Measurements from ENCODE around the gene IDH3B.
A peak's percentile ranks its signal among the peaks of the same experiment; 100 is the strongest.

The IDH3B gene

GRCh38 chr20:2672446-2672845, 8.4 kb upstream of the IDH3B start:
- no peak for TF ChIP-seq CTCF (IDR thresholded peaks at IDR 0.05; ENCODE audit: insufficient read depth, low read depth, low read length, missing control alignments)
- no peak for DNase-seq (ENCODE audit: low read depth)
- no peak overlapping the region for H3K4me3 ChIP-seq (ENCODE audit: low read length)

DNA sequence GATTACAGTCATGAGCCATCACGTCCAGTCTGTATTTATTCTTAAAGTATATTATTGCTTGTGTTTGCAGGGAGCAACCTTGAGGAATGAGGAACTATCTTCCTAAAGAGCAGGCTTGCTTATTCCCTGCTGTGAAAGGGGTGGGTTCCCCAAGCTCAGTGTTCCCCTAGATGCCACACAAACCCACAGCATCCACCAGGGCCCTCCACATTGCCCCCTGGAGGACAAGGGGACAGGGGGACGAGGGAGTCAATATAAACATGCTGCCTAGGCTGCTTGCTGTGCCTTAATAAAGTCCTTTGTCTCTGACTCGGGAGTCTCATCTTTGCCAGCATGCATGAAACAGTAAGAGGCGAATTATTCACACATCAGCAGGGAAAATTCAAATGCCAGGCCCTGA, 8.0 kb upstream of the IDH3B start:
- peak; percentile 20 for TF ChIP-seq CTCF (IDR thresholded peaks at IDR 0.05; ENCODE audit: insufficient read depth, low read depth, low read length, missing control alignments)
- no peak for DNase-seq (ENCODE audit: low read depth)
- H3K4me3 ChIP-seq (ENCODE audit: low read length) = no peak overlapping the region

GRCh38 chr20:2663364-2663886, 591 bp downstream of the IDH3B start:
- H3K4me3 ChIP-seq (ENCODE audit: low read length) = peak overlapping the region; percentile 99
- no peak for DNase-seq (ENCODE audit: low read depth)
- no peak for TF ChIP-seq CTCF (IDR thresholded peaks at IDR 0.05; ENCODE audit: insufficient read depth, low read depth, low read length, missing control alignments)

GRCh38 chr20:2659547-2659946, 4.5 kb downstream of the IDH3B start:
- DNase-seq (ENCODE audit: low read depth) = no peak
- no peak overlapping the region for H3K4me3 ChIP-seq (ENCODE audit: low read length)
- TF ChIP-seq CTCF (IDR thresholded peaks at IDR 0.05; ENCODE audit: insufficient read depth, low read depth, low read length, missing control alignments) = no peak

GRCh38 chr20:2658414-2659354, 5.3 kb downstream of the IDH3B start:
- no peak overlapping the region for H3K4me3 ChIP-seq (ENCODE audit: low read length)
- TF ChIP-seq CTCF (IDR thresholded peaks at IDR 0.05; ENCODE audit: insufficient read depth, low read depth, low read length, missing control alignments) = no peak
- DNase-seq (ENCODE audit: low read depth) = no peak

DNA sequence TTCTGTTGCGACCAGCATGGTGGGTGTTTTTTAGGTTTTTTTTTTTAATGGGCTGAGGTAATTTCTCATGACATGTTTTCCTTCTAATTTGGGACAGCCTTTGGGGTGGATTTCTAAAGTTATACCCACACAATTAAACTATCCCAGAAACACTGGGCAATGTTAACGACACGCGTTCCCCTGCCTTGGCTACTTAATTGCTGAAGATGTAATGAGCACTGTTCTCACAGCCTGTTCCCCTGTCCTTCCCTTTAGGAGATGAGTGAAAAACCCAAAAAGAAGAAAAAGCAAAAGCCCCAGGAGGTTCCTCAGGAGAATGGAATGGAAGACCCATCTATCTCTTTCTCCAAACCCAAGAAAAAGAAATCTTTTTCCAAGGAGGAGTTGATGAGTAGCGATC, 6.3 kb downstream of the IDH3B start:
- no peak overlapping the region for H3K4me3 ChIP-seq (ENCODE audit: low read length)
- no peak for DNase-seq (ENCODE audit: low read depth)
- TF ChIP-seq CTCF (IDR thresholded peaks at IDR 0.05; ENCODE audit: insufficient read depth, low read depth, low read length, missing control alignments) = no peak

Data from epithelial cell of esophagus (primary cell).